ENCODE measurements around the gene LONRF2. TPM values are rescaled to one million over a fixed set of nuclear protein-coding genes. Genes with fewer than 3 reads are reported as not detected.

The LONRF2 gene
- total and polyA plus RNA-seq, 2 donors from 2014 or later, result 1.1 to 6.3 TPM

DNA sequence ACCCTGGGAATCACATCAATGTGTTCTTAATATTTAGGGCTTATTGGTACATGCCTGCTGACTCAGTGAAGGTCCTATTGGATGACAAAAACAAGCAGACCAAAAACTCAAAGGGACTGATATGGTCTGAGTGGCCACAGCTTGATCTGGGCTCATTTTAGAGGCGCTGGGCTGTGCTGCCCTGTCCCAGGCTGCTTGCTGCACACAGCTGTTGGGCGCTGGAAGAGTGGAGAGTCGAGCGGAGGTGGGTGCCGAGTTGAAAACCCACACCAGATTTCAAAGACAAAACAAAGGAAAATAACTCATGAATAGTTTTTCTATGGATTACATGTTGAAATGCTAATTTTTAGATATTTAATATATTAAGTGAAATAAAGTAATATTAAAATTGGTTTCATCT, 68.5 kb downstream of the LONRF2 start:
- no peak overlapping the region for H3K4me3 ChIP-seq (ENCODE audit: low read length in 3 of 3)
- intact Hi-C loops (cut with DNase I), result no loop called here
- no peaks in the 10 kb centered on the region for H3K9me3 ChIP-seq (ENCODE audit: control insufficient read depth in 2 of 3, insufficient read depth in 1 of 3, low read length in 3 of 3)
- FAIRE-seq (no peak), DNase-seq (no peak)
- no peak overlapping the region for H3K9ac ChIP-seq (ENCODE audit: low read length in 3 of 3)
- H3K4me1 ChIP-seq (ENCODE audit: control insufficient read depth in 2 of 3, insufficient read depth in 2 of 3, low read depth in 1 of 3, low read length in 3 of 3), result no peaks in the 10 kb centered on the region
- no peaks in the 10 kb centered on the region for H3K36me3 ChIP-seq (ENCODE audit: control insufficient read depth in 2 of 3, insufficient read depth in 3 of 3, low read length in 3 of 3)
- TF ChIP-seq, protein P1, sequence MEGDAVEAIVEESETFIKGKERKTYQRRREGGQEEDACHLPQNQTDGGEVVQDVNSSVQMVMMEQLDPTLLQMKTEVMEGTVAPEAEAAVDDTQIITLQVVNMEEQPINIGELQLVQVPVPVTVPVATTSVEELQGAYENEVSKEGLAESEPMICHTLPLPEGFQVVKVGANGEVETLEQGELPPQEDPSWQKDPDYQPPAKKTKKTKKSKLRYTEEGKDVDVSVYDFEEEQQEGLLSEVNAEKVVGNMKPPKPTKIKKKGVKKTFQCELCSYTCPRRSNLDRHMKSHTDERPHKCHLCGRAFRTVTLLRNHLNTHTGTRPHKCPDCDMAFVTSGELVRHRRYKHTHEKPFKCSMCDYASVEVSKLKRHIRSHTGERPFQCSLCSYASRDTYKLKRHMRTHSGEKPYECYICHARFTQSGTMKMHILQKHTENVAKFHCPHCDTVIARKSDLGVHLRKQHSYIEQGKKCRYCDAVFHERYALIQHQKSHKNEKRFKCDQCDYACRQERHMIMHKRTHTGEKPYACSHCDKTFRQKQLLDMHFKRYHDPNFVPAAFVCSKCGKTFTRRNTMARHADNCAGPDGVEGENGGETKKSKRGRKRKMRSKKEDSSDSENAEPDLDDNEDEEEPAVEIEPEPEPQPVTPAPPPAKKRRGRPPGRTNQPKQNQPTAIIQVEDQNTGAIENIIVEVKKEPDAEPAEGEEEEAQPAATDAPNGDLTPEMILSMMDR (IDR thresholded peaks at IDR 0.05; ENCODE audit: borderline replicate concordance, extremely low read depth, insufficient read depth), result no peak
- no peak overlapping the region for H3K27ac ChIP-seq (ENCODE audit: low read depth in 2 of 2, low read length in 2 of 2)
- no peaks in the 10 kb centered on the region for H3K27me3 ChIP-seq (ENCODE audit: control insufficient read depth, insufficient read depth, low read length)

DNA sequence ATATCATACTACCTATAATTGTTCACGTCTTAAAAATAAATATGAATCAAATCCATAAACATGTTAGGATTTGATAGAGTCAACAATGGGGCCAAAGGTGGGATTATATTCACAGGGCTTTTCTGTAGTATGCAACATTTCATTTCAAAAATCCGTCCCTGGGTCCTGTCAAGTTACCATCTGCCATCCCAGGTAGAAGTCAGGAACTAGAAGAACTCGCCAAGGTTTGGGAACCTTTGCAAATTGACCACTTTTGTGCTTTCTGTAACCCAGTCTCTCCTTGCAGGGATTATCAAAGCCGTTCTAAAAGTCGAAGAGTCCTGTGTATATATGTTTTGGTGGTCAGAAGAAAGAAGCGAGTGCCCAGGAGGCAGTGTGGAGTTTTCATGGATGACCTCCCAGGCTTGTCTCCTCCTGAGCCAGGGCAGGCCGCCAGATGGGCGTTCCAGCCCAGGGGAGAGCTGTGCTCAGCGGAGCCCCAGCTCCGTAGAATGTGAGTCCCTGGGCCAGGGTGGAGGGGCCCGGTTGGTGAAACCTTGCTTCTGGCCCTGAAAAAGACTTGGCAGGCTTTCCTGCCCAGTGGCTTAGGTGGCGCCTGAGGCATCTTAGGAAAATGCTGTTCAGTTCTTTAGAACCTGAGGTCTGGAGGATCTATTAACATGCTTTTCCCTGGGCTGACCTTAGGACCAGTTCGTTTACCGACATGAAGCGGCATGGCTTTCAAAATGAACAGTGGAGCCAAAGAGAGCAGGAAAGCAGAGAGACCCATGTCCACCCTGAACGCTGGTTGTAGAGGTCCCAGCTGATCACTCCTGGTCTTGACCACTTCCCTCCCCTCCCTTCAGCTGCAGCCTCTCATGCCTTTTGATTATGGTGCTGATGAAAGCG, 69.2 kb downstream of the LONRF2 start:
- TF ChIP-seq, protein P1 (IDR thresholded peaks at IDR 0.05; ENCODE audit: borderline replicate concordance, extremely low read depth, insufficient read depth), result no peak
- DNase-seq (peak in 1 of 5 donors; percentile 23), FAIRE-seq (no peak)
- intact Hi-C loops (cut with DNase I), result no loop called here
- Histone ChIP-seq H3K36me3 (ENCODE audit: control insufficient read depth in 2 of 3, insufficient read depth in 3 of 3, low read length in 3 of 3) (no peaks in the 10 kb centered on the region), H3K4me1 (ENCODE audit: control insufficient read depth in 2 of 3, insufficient read depth in 2 of 3, low read depth in 1 of 3, low read length in 3 of 3) (no peaks in the 10 kb centered on the region), H3K9ac (ENCODE audit: low read length in 3 of 3) (no peak overlapping the region), H3K27me3 (ENCODE audit: control insufficient read depth, insufficient read depth, low read length) (no peaks in the 10 kb centered on the region), H3K9me3 (ENCODE audit: control insufficient read depth in 2 of 3, insufficient read depth in 1 of 3, low read length in 3 of 3) (no peaks in the 10 kb centered on the region), H3K27ac (ENCODE audit: low read depth in 2 of 2, low read length in 2 of 2) (no peak overlapping the region), H3K4me3 (ENCODE audit: low read length in 3 of 3) (no peak overlapping the region)

DNA sequence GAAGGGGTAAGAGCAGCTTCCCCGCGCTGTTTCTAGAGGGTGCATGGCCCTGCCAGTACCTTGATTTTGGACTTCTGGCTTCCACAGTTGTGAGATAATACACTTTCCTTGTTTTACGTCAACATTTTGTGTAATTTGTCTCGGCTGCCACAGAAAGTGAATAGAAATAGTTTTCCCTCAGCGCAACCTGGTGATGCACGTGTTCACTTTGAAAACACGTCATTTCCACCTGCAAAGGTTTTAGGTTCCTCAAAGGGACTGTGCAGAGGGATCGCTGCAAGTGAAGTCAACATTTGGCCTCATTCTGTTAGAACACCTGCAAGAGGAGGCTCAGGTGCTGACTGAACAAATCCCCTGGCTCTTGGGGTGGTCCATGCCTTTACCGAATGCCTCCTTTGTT, 71.7 kb downstream of the LONRF2 start:
- Histone ChIP-seq H3K27me3 (ENCODE audit: control insufficient read depth, insufficient read depth, low read length) (no peaks in the 10 kb centered on the region), H3K27ac (ENCODE audit: low read depth in 2 of 2, low read length in 2 of 2) (no peak overlapping the region), H3K9me3 (ENCODE audit: control insufficient read depth in 2 of 3, insufficient read depth in 1 of 3, low read length in 3 of 3) (no peaks in the 10 kb centered on the region), H3K9ac (ENCODE audit: low read length in 3 of 3) (no peak overlapping the region), H3K4me3 (ENCODE audit: low read length in 3 of 3) (no peak overlapping the region), H3K4me1 (ENCODE audit: control insufficient read depth in 2 of 3, insufficient read depth in 2 of 3, low read depth in 1 of 3, low read length in 3 of 3) (no peaks in the 10 kb centered on the region), H3K36me3 (ENCODE audit: control insufficient read depth in 2 of 3, insufficient read depth in 3 of 3, low read length in 3 of 3) (no peaks in the 10 kb centered on the region)
- DNase-seq, result no peak
- no peak for FAIRE-seq
- TF ChIP-seq, protein P1 (IDR thresholded peaks at IDR 0.05; ENCODE audit: borderline replicate concordance, extremely low read depth, insufficient read depth), result no peak
- intact Hi-C loops (cut with DNase I), result no loop called here

Data from kidney (tissue), 14 donors.